ENCODE results near the gene COL27A1. TPM values are rescaled to one million over a fixed set of nuclear protein-coding genes. Genes with fewer than 3 reads are reported as not detected.

Gene COL27A1
- total RNA-seq, 2 experiments from 2014 or later: 0.50 to 1.2 TPM

GRCh38 chr9:114221706-114222465 lies 66.5 kb downstream of the COL27A1 start:
- POLR2A ChIA-PET: no interaction called here
- Mint-ChIP-seq H3K36me3 (ENCODE audit: low read depth) (no peaks in the 10 kb centered on the region), H3K4me1 (no peaks in the 10 kb centered on the region), H3K27me3 (no peaks in the 10 kb centered on the region), H3K4me3 (no peak overlapping the region), H3K9me3 (no peaks in the 10 kb centered on the region), H3K27ac (no peak overlapping the region)
- CTCF ChIA-PET: no interaction called here
- no peak for DNase-seq

GRCh38 chr9:114223564-114224246 lies 68.4 kb downstream of the COL27A1 start:
- Mint-ChIP-seq H3K27me3 (no peaks in the 10 kb centered on the region), H3K9me3 (no peaks in the 10 kb centered on the region), H3K27ac (no peak overlapping the region), H3K4me3 (no peak overlapping the region), H3K36me3 (ENCODE audit: low read depth) (no peaks in the 10 kb centered on the region), H3K4me1 (no peaks in the 10 kb centered on the region)
- ChIA-PET POLR2A (no interaction called here), CTCF (no interaction called here)
- no peak for DNase-seq

GRCh38 chr9:114224247-114224610 lies 68.9 kb downstream of the COL27A1 start:
- DNase-seq: no peak
- no peaks in the 10 kb centered on the region for H3K4me1 Mint-ChIP-seq
- ChIA-PET CTCF (no interaction called here), POLR2A (no interaction called here)
- H3K36me3 Mint-ChIP-seq (ENCODE audit: low read depth): no peaks in the 10 kb centered on the region
- no peak overlapping the region for H3K4me3 Mint-ChIP-seq
- no peaks in the 10 kb centered on the region for H3K9me3 Mint-ChIP-seq
- H3K27me3 Mint-ChIP-seq: no peaks in the 10 kb centered on the region
- H3K27ac Mint-ChIP-seq: no peak overlapping the region

- Mint-ChIP-seq H3K4me1 (no peaks in the 10 kb centered on the region), H3K27ac (no peak overlapping the region), H3K36me3 (ENCODE audit: low read depth) (no peaks in the 10 kb centered on the region), H3K27me3 (no peaks in the 10 kb centered on the region), H3K9me3 (no peaks in the 10 kb centered on the region), H3K4me3 (no peak overlapping the region)
- ChIA-PET CTCF (no interaction called here), POLR2A (no interaction called here)
- no peak for DNase-seq
These were observed 70.3 kb downstream of the COL27A1 start for GRCh38 chr9:114225561-114226212.

GRCh38 chr9:114226246-114227055 lies 71.1 kb downstream of the COL27A1 start:
- ChIA-PET CTCF (interaction anchor here (0.7 kb wide), 1 partner anchor 10 kb away, joined by 4 read pairs; no protein-coding TSS in a partner anchor), POLR2A (no interaction called here)
- Mint-ChIP-seq H3K4me1 (no peaks in the 10 kb centered on the region), H3K36me3 (ENCODE audit: low read depth) (no peaks in the 10 kb centered on the region), H3K4me3 (no peak overlapping the region), H3K27me3 (no peaks in the 10 kb centered on the region), H3K27ac (no peak overlapping the region), H3K9me3 (no peaks in the 10 kb centered on the region)
- DNase-seq: no peak

GRCh38 chr9:114227288-114228015 lies 72.1 kb downstream of the COL27A1 start:
- H3K4me1 Mint-ChIP-seq: no peaks in the 10 kb centered on the region
- DNase-seq: no peak
- H3K4me3 Mint-ChIP-seq: no peak overlapping the region
- POLR2A ChIA-PET: no interaction called here
- CTCF ChIA-PET: interaction anchor here (0.7 kb wide), 1 partner anchor 11 kb away, joined by 4 read pairs; no protein-coding TSS in a partner anchor
- no peaks in the 10 kb centered on the region for H3K9me3 Mint-ChIP-seq
- no peaks in the 10 kb centered on the region for H3K27me3 Mint-ChIP-seq
- H3K27ac Mint-ChIP-seq: no peak overlapping the region
- H3K36me3 Mint-ChIP-seq (ENCODE audit: low read depth): no peaks in the 10 kb centered on the region

- no peak overlapping the region for H3K27ac Mint-ChIP-seq
These were observed 72.9 kb downstream of the COL27A1 start for GRCh38 chr9:114228016-114228808.

GRCh38 chr9:114229295-114229694 lies 74.0 kb downstream of the COL27A1 start:
- H3K4me1 Mint-ChIP-seq: no peaks in the 10 kb centered on the region
- CTCF ChIA-PET: no interaction called here
- H3K27me3 Mint-ChIP-seq: no peaks in the 10 kb centered on the region
- no peaks in the 10 kb centered on the region for H3K9me3 Mint-ChIP-seq
- H3K4me3 Mint-ChIP-seq: no peak overlapping the region
- no peaks in the 10 kb centered on the region for H3K36me3 Mint-ChIP-seq (ENCODE audit: low read depth)
- POLR2A ChIA-PET: no interaction called here
- DNase-seq: no peak
- no peak overlapping the region for H3K27ac Mint-ChIP-seq

More at GRCh38 chr9:114228016-114228808, 72.9 kb downstream of the COL27A1 start:
- CTCF ChIA-PET: no interaction called here
- POLR2A ChIA-PET: no interaction called here
- Mint-ChIP-seq H3K4me1 (no peaks in the 10 kb centered on the region), H3K9me3 (no peaks in the 10 kb centered on the region), H3K27me3 (no peaks in the 10 kb centered on the region), H3K4me3 (no peak overlapping the region), H3K36me3 (ENCODE audit: low read depth) (no peaks in the 10 kb centered on the region)
- no peak for DNase-seq

GRCh38 chr9:114230068-114230467 lies 74.7 kb downstream of the COL27A1 start:
- Mint-ChIP-seq H3K27me3 (no peaks in the 10 kb centered on the region), H3K9me3 (no peaks in the 10 kb centered on the region), H3K36me3 (ENCODE audit: low read depth) (no peaks in the 10 kb centered on the region), H3K4me1 (no peaks in the 10 kb centered on the region), H3K4me3 (no peak overlapping the region), H3K27ac (no peak overlapping the region)
- DNase-seq: no peak
- CTCF ChIA-PET: no interaction called here
- POLR2A ChIA-PET: no interaction called here

GRCh38 chr9:114231273-114231672 lies 75.9 kb downstream of the COL27A1 start:
- Mint-ChIP-seq H3K9me3 (no peaks in the 10 kb centered on the region), H3K27ac (no peak overlapping the region), H3K36me3 (ENCODE audit: low read depth) (no peaks in the 10 kb centered on the region), H3K4me3 (no peak overlapping the region), H3K27me3 (no peaks in the 10 kb centered on the region), H3K4me1 (no peaks in the 10 kb centered on the region)
- ChIA-PET POLR2A (no interaction called here), CTCF (no interaction called here)
- DNase-seq: no peak

GRCh38 chr9:114231719-114232449 lies 76.5 kb downstream of the COL27A1 start:
- Mint-ChIP-seq H3K36me3 (ENCODE audit: low read depth) (no peaks in the 10 kb centered on the region), H3K4me3 (no peak overlapping the region), H3K4me1 (no peaks in the 10 kb centered on the region), H3K27me3 (no peaks in the 10 kb centered on the region), H3K27ac (no peak overlapping the region), H3K9me3 (no peaks in the 10 kb centered on the region)
- CTCF ChIA-PET: no interaction called here
- POLR2A ChIA-PET: no interaction called here
- DNase-seq: no peak
